Activated T-cell treated with anti-CD3 and anti-CD28 coated beads, Interleukin-2, amount 50 U/mL, for 24 hours (primary cell): ENCODE results near the gene SLC9A7.
A peak's percentile ranks its signal among the peaks of the same experiment; 100 is the strongest.
"Not testable (repeated sequence)": the region's sequence is repeated elsewhere in the genome, so short reads cannot be mapped to it uniquely, and the experiment has no call there.

Experiments
- DNase-seq: peaks from one replicate; pipeline ENCODE4 v3.0.0-alpha.2; 2020
- H3K27ac Mint-ChIP-seq: 2 replicates; pipeline ENCODE4 v1.8.0; 2020; ENCODE audit warnings: mild to moderate bottlenecking, mixed read lengths
- H3K27me3 Mint-ChIP-seq: 2 replicates; pipeline ENCODE4 v1.8.0; 2020; ENCODE audit warnings: mixed read lengths
- H3K36me3 Mint-ChIP-seq: 2 replicates; pipeline ENCODE4 v1.8.0; 2020; ENCODE audit warnings: low read depth, mixed read lengths
- H3K4me1 Mint-ChIP-seq: 2 replicates; pipeline ENCODE4 v1.8.0; 2020; ENCODE audit warnings: low read depth, mixed read lengths
- H3K4me3 Mint-ChIP-seq: 2 replicates; pipeline ENCODE4 v1.8.0; 2020; ENCODE audit warnings: mild to moderate bottlenecking, moderate library complexity, mixed read lengths
- H3K9me3 Mint-ChIP-seq: 2 replicates; pipeline ENCODE4 v1.8.0; 2020; ENCODE audit warnings: mixed read lengths

SLC9A7 gene

GRCh38 chrX:46758956-46759644, at the start of gene SLC9A7:
TSS of gene SLC9A7 (minus strand) at chrX:46759118. CDS start at chrX:46759029, 89 bp downstream.
- DNase-seq = peak; percentile 90
- no peaks in the 10 kb centered on the region for H3K36me3 Mint-ChIP-seq
- peak within 1 kb of the TSS; percentile 92 for H3K4me3 Mint-ChIP-seq
- peak within 1 kb of the TSS; percentile 84 for H3K27ac Mint-ChIP-seq
- peaks cover 27% of the 10 kb centered on the region for H3K4me1 Mint-ChIP-seq
- H3K9me3 Mint-ChIP-seq = no peaks in the 10 kb centered on the region
- peaks cover 67% of the 10 kb centered on the region for H3K27me3 Mint-ChIP-seq

GRCh38 chrX:46805270-46805669, 46.4 kb upstream of the SLC9A7 start:
- Mint-ChIP-seq H3K4me1 (no peaks in the 10 kb centered on the region), H3K4me3 (no peak overlapping the region), H3K27ac (no peak overlapping the region), H3K27me3 (peaks cover 28% of the 10 kb centered on the region), H3K36me3 (no peaks in the 10 kb centered on the region), H3K9me3 (no peaks in the 10 kb centered on the region)
- no peak for DNase-seq

DNA sequence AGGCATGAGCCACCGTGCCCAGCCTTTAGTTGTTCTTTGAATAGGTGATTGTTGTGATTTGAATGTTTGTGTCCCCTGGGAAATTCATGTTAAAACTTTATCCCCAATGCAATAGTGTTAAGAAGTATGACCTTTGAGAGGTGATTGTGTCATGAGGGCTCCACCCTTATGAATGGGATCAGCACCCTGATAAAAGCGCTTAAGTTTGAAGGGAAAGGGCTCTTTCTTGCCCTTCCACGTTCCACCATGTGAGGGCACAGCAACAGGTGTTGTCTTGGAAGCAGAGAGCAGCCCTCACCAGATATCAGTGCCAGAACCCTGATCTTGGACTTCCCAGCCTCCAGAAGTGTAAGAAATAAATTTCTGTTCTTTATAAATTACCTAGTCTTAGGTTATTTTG, 44.2 kb upstream of the SLC9A7 start:
- Mint-ChIP-seq H3K4me1 (no peaks in the 10 kb centered on the region), H3K4me3 (no peak overlapping the region), H3K9me3 (no peaks in the 10 kb centered on the region), H3K27ac (no peak overlapping the region), H3K36me3 (no peaks in the 10 kb centered on the region), H3K27me3 (peaks cover 22% of the 10 kb centered on the region)
- DNase-seq = no peak

- Mint-ChIP-seq H3K27me3 (peaks cover 15% of the 10 kb centered on the region), H3K27ac (no peak overlapping the region), H3K9me3 (no peaks in the 10 kb centered on the region), H3K36me3 (no peaks in the 10 kb centered on the region), H3K4me3 (no peak overlapping the region), H3K4me1 (peaks cover 21% of the 10 kb centered on the region)
- DNase-seq = peak; percentile 82
Measured at GRCh38 chrX:46796574-46797191, 37.8 kb upstream of the SLC9A7 start.

DNA sequence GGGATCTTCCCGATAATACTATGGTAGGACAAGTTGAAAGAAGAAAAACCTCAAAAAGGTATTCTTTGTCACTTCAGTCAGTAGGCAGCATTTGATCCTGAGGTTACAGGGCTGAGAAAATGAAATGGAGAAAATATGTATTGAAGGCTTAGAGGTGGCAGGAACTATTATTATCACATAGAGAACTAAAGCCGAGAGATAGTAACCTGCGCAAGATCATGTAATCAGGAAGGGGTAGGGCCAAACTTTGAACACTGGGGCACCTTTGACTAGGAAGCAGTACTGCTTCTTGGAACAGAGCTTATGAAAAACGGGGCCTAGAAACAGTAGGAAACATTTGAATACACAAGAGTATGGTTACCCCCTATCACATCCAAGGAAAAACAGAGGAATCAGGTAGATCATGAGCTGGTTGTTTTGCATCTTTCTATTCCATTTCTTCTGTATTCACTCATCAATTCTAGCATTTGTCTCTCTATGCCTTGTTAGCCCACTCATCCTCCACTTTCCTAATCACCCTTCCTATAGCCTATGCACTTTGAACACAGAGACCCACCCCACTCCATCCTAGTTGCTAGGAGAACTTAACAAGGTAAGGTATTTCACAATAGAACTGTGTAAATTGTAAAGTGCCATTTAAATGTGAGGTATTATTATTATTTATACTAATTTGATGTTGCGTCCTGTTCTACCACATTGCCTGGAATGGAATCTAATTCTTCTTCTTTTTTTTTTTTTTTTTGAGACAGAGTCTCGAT, 34.6 kb upstream of the SLC9A7 start:
- DNase-seq = no peak
- Mint-ChIP-seq H3K9me3 (no peaks in the 10 kb centered on the region), H3K27ac (peak overlapping the region; percentile 66), H3K4me1 (peaks cover 22% of the 10 kb centered on the region), H3K4me3 (no peak overlapping the region), H3K27me3 (peaks cover 16% of the 10 kb centered on the region), H3K36me3 (no peaks in the 10 kb centered on the region)

- no peaks in the 10 kb centered on the region for H3K9me3 Mint-ChIP-seq
- H3K36me3 Mint-ChIP-seq = no peaks in the 10 kb centered on the region
- peak overlapping the region; percentile 66 for H3K27ac Mint-ChIP-seq
- H3K27me3 Mint-ChIP-seq = peaks cover 21% of the 10 kb centered on the region
- H3K4me1 Mint-ChIP-seq = peaks cover 22% of the 10 kb centered on the region
- no peak for DNase-seq
- H3K4me3 Mint-ChIP-seq = no peak overlapping the region
Measured at GRCh38 chrX:46792810-46793188, 33.9 kb upstream of the SLC9A7 start.

GRCh38 chrX:46791927-46792809, 33.2 kb upstream of the SLC9A7 start:
- peaks cover 22% of the 10 kb centered on the region for H3K4me1 Mint-ChIP-seq
- H3K4me3 Mint-ChIP-seq = peak overlapping the region; percentile 27
- H3K9me3 Mint-ChIP-seq = no peaks in the 10 kb centered on the region
- H3K36me3 Mint-ChIP-seq = no peaks in the 10 kb centered on the region
- peak overlapping the region; percentile 66 for H3K27ac Mint-ChIP-seq
- DNase-seq = no peak
- H3K27me3 Mint-ChIP-seq = peaks cover 21% of the 10 kb centered on the region

DNA sequence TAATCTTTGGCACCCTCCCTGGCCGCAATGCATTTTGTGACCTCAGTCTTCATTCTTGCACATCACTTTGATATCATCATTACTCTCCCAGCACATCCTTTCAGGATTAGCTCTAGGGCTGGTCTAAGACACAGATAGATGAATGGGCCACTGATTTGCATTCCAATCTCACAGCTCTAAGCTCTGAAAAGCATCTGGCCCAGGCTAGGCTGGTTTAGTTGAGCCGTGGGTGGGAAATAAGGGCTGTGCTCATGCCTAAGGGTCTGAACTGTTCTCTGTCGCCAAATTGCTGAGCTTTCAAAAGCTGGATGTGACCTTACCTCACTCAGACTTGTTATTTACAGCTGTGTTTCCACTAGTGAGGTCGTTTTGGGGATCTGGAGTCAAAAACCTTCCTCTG, 30.0 kb upstream of the SLC9A7 start:
- no peak for DNase-seq

GRCh38 chrX:46784437-46784836, 25.5 kb upstream of the SLC9A7 start:
- peaks cover 24% of the 10 kb centered on the region for H3K27me3 Mint-ChIP-seq
- H3K36me3 Mint-ChIP-seq, H3K4me3 Mint-ChIP-seq, H3K4me1 Mint-ChIP-seq, DNase-seq, H3K27ac Mint-ChIP-seq, H3K9me3 Mint-ChIP-seq: not testable (repeated sequence)

More for the DNA sequence above, 30.0 kb upstream of the SLC9A7 start:
- Mint-ChIP-seq H3K4me1 (peaks cover 22% of the 10 kb centered on the region), H3K4me3 (no peak overlapping the region), H3K9me3 (no peaks in the 10 kb centered on the region), H3K27me3 (peaks cover 21% of the 10 kb centered on the region), H3K27ac (no peak overlapping the region), H3K36me3 (no peaks in the 10 kb centered on the region)

DNA sequence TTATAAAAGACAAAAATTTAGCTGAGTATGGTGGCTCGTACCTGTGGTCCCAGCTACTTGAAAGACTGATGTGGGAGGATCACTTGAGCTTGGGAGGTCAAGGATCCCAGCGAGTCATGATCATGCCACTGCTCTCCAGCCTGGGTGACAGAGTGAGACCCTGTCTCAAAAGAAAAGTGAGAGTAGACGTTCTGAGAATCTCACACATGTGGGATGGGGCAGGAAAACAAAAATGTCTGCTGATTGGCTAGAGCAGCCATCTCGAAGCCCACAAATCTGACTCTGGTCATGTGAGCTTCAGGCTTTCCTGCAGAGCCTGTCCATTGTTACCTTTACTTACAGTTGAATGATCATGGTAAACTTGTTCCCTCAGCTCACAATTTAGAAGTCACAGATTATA, 23.1 kb upstream of the SLC9A7 start:
- H3K36me3 Mint-ChIP-seq = no peaks in the 10 kb centered on the region
- peaks cover 11% of the 10 kb centered on the region for H3K4me1 Mint-ChIP-seq
- H3K9me3 Mint-ChIP-seq = no peaks in the 10 kb centered on the region
- H3K27ac Mint-ChIP-seq = no peak overlapping the region
- no peak overlapping the region for H3K4me3 Mint-ChIP-seq
- no peak for DNase-seq
- H3K27me3 Mint-ChIP-seq = peaks cover 16% of the 10 kb centered on the region

GRCh38 chrX:46777971-46778810, 19.3 kb upstream of the SLC9A7 start:
- H3K4me1 Mint-ChIP-seq = peaks cover 11% of the 10 kb centered on the region
- H3K9me3 Mint-ChIP-seq = no peaks in the 10 kb centered on the region
- DNase-seq = no peak
- no peak overlapping the region for H3K4me3 Mint-ChIP-seq
- H3K27ac Mint-ChIP-seq = no peak overlapping the region
- H3K36me3 Mint-ChIP-seq = no peaks in the 10 kb centered on the region
- peaks cover 13% of the 10 kb centered on the region for H3K27me3 Mint-ChIP-seq

DNA sequence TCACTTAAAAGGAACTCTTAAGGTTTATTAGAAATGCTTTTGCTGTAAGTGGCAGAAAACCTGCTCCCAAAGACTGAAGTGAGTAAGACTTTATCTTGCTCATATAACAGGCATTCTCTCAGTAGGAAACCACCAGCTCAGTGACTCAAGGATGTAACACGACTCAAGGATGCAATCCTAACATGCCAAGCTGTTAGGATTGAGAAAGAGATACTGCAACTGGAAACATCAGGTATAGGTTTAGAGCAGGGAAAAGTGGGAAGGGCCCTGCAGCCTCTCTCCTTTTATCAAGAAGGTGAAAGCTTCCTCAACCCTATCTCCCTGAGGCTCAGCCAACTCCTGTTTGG, 11.9 kb upstream of the SLC9A7 start:
- Mint-ChIP-seq H3K4me3 (no peak overlapping the region), H3K36me3 (no peaks in the 10 kb centered on the region), H3K4me1 (no peaks in the 10 kb centered on the region), H3K9me3 (no peaks in the 10 kb centered on the region), H3K27ac (no peak overlapping the region), H3K27me3 (peaks cover 28% of the 10 kb centered on the region)
- DNase-seq = no peak

- no peak overlapping the region for H3K4me3 Mint-ChIP-seq
- DNase-seq = no peak
- no peak overlapping the region for H3K27ac Mint-ChIP-seq
- no peaks in the 10 kb centered on the region for H3K4me1 Mint-ChIP-seq
- no peaks in the 10 kb centered on the region for H3K9me3 Mint-ChIP-seq
- H3K36me3 Mint-ChIP-seq = no peaks in the 10 kb centered on the region
- H3K27me3 Mint-ChIP-seq = peaks cover 28% of the 10 kb centered on the region
Measured at GRCh38 chrX:46770000-46770816, 11.3 kb upstream of the SLC9A7 start.
